ENCODE results near the gene CBX5.

Gene CBX5

GRCh38 chr12:54214553-54215406 is 65.1 kb downstream of the CBX5 start:
- Mint-ChIP-seq H3K27me3 (peaks cover 25% of the 10 kb centered on the region), H3K4me1 (ENCODE audit: low read depth) (peaks cover 29% of the 10 kb centered on the region), H3K4me3 (peak overlapping the region; percentile 75)

GRCh38 chr12:54213079-54213478 is 66.8 kb downstream of the CBX5 start:
- H3K4me1 Mint-ChIP-seq (ENCODE audit: low read depth), result peaks cover 27% of the 10 kb centered on the region
- no peaks in the 10 kb centered on the region for H3K36me3 Mint-ChIP-seq (ENCODE audit: low read depth)
- no peak overlapping the region for H3K27ac Mint-ChIP-seq
- DNase-seq, result no peak
- no peaks in the 10 kb centered on the region for H3K9me3 Mint-ChIP-seq
- no peak overlapping the region for H3K4me3 Mint-ChIP-seq
- H3K27me3 Mint-ChIP-seq, result peaks cover 19% of the 10 kb centered on the region

More at GRCh38 chr12:54214553-54215406, 65.1 kb downstream of the CBX5 start:
- peak; percentile 91 for DNase-seq
- Mint-ChIP-seq H3K36me3 (ENCODE audit: low read depth) (no peaks in the 10 kb centered on the region), H3K9me3 (no peaks in the 10 kb centered on the region), H3K27ac (no peak overlapping the region)

GRCh38 chr12:54211920-54212319 is 68.0 kb downstream of the CBX5 start:
- Mint-ChIP-seq H3K4me1 (ENCODE audit: low read depth) (peaks cover 22% of the 10 kb centered on the region), H3K4me3 (no peak overlapping the region), H3K36me3 (ENCODE audit: low read depth) (no peaks in the 10 kb centered on the region), H3K9me3 (no peaks in the 10 kb centered on the region), H3K27me3 (peaks cover 15% of the 10 kb centered on the region), H3K27ac (no peak overlapping the region)
- peak; percentile 5 for DNase-seq

GRCh38 chr12:54210400-54210790 is 69.5 kb downstream of the CBX5 start:
- Mint-ChIP-seq H3K4me1 (ENCODE audit: low read depth) (peaks cover 10% of the 10 kb centered on the region), H3K9me3 (no peaks in the 10 kb centered on the region), H3K27me3 (peaks cover 23% of the 10 kb centered on the region), H3K27ac (no peak overlapping the region), H3K4me3 (no peak overlapping the region), H3K36me3 (ENCODE audit: low read depth) (no peaks in the 10 kb centered on the region)
- no peak for DNase-seq

- Mint-ChIP-seq H3K27me3 (peaks cover 32% of the 10 kb centered on the region), H3K4me1 (ENCODE audit: low read depth) (peaks cover 4% of the 10 kb centered on the region), H3K9me3 (no peaks in the 10 kb centered on the region), H3K36me3 (ENCODE audit: low read depth) (no peaks in the 10 kb centered on the region), H3K27ac (no peak overlapping the region), H3K4me3 (no peak overlapping the region)
- no peak for DNase-seq
Measured at GRCh38 chr12:54208591-54208990, 71.3 kb downstream of the CBX5 start.

- Mint-ChIP-seq H3K4me1 (ENCODE audit: low read depth) (peaks cover 4% of the 10 kb centered on the region), H3K36me3 (ENCODE audit: low read depth) (no peaks in the 10 kb centered on the region), H3K9me3 (no peaks in the 10 kb centered on the region), H3K27me3 (peaks cover 38% of the 10 kb centered on the region), H3K4me3 (no peak overlapping the region), H3K27ac (no peak overlapping the region)
- DNase-seq, result peak; percentile 86
Measured at GRCh38 chr12:54207539-54208294, 72.2 kb downstream of the CBX5 start.

- H3K4me1 Mint-ChIP-seq (ENCODE audit: low read depth), result peaks cover 4% of the 10 kb centered on the region
- H3K9me3 Mint-ChIP-seq, result no peaks in the 10 kb centered on the region
- H3K36me3 Mint-ChIP-seq (ENCODE audit: low read depth), result no peaks in the 10 kb centered on the region
- H3K4me3 Mint-ChIP-seq, result no peak overlapping the region
- no peak for DNase-seq
- H3K27me3 Mint-ChIP-seq, result peaks cover 45% of the 10 kb centered on the region
- H3K27ac Mint-ChIP-seq, result no peak overlapping the region
Measured at GRCh38 chr12:54206791-54207190, 73.1 kb downstream of the CBX5 start.

- H3K27ac Mint-ChIP-seq, result no peak overlapping the region
- peaks cover 4% of the 10 kb centered on the region for H3K4me1 Mint-ChIP-seq (ENCODE audit: low read depth)
- no peaks in the 10 kb centered on the region for H3K36me3 Mint-ChIP-seq (ENCODE audit: low read depth)
- no peaks in the 10 kb centered on the region for H3K9me3 Mint-ChIP-seq
- H3K27me3 Mint-ChIP-seq, result peaks cover 62% of the 10 kb centered on the region
- no peak overlapping the region for H3K4me3 Mint-ChIP-seq
- DNase-seq, result no peak
Measured at GRCh38 chr12:54204316-54204715, 75.6 kb downstream of the CBX5 start.

- Mint-ChIP-seq H3K4me3 (no peak overlapping the region), H3K4me1 (ENCODE audit: low read depth) (no peaks in the 10 kb centered on the region), H3K9me3 (no peaks in the 10 kb centered on the region), H3K36me3 (ENCODE audit: low read depth) (no peaks in the 10 kb centered on the region), H3K27me3 (peaks cover 83% of the 10 kb centered on the region), H3K27ac (no peak overlapping the region)
- DNase-seq, result peak; percentile 80
Measured at GRCh38 chr12:54201001-54201794, 78.7 kb downstream of the CBX5 start.

- Mint-ChIP-seq H3K27me3 (peaks cover 82% of the 10 kb centered on the region), H3K9me3 (no peaks in the 10 kb centered on the region), H3K27ac (no peak overlapping the region), H3K36me3 (ENCODE audit: low read depth) (no peaks in the 10 kb centered on the region), H3K4me1 (ENCODE audit: low read depth) (no peaks in the 10 kb centered on the region), H3K4me3 (no peak overlapping the region)
- DNase-seq, result no peak
Measured at GRCh38 chr12:54200412-54200811, 79.5 kb downstream of the CBX5 start.

GRCh38 chr12:54199917-54200316 is 80.0 kb downstream of the CBX5 start:
- Mint-ChIP-seq H3K9me3 (no peaks in the 10 kb centered on the region), H3K4me1 (ENCODE audit: low read depth) (no peaks in the 10 kb centered on the region), H3K27me3 (peaks cover 86% of the 10 kb centered on the region), H3K36me3 (ENCODE audit: low read depth) (no peaks in the 10 kb centered on the region), H3K27ac (no peak overlapping the region), H3K4me3 (no peak overlapping the region)
- DNase-seq, result no peak

- Mint-ChIP-seq H3K9me3 (no peaks in the 10 kb centered on the region), H3K27ac (no peak overlapping the region), H3K4me1 (ENCODE audit: low read depth) (no peaks in the 10 kb centered on the region), H3K4me3 (no peak overlapping the region), H3K27me3 (peaks cover 87% of the 10 kb centered on the region), H3K36me3 (ENCODE audit: low read depth) (no peaks in the 10 kb centered on the region)
- no peak for DNase-seq
Measured at GRCh38 chr12:54199034-54199433, 80.9 kb downstream of the CBX5 start.

GRCh38 chr12:54197431-54197909 is 82.5 kb downstream of the CBX5 start:
- peaks cover 89% of the 10 kb centered on the region for H3K27me3 Mint-ChIP-seq
- H3K9me3 Mint-ChIP-seq, result no peaks in the 10 kb centered on the region
- H3K4me3 Mint-ChIP-seq, result no peak overlapping the region
- DNase-seq, result no peak
- no peak overlapping the region for H3K27ac Mint-ChIP-seq
- H3K36me3 Mint-ChIP-seq (ENCODE audit: low read depth), result no peaks in the 10 kb centered on the region
- H3K4me1 Mint-ChIP-seq (ENCODE audit: low read depth), result no peaks in the 10 kb centered on the region

GRCh38 chr12:54197010-54197409 is 82.9 kb downstream of the CBX5 start:
- Mint-ChIP-seq H3K27me3 (peaks cover 89% of the 10 kb centered on the region), H3K9me3 (no peaks in the 10 kb centered on the region), H3K27ac (no peak overlapping the region), H3K36me3 (ENCODE audit: low read depth) (no peaks in the 10 kb centered on the region), H3K4me1 (ENCODE audit: low read depth) (no peaks in the 10 kb centered on the region), H3K4me3 (no peak overlapping the region)
- DNase-seq, result no peak

Data from activated T-cell treated with anti-CD3 and anti-CD28 coated beads, Interleukin-2, amount 50 U/mL, for 24 hours (primary cell).